CD4-positive, alpha-beta T cell (primary cell): ENCODE results near the gene SKAP1. TPM values are rescaled to one million over a fixed set of nuclear protein-coding genes. Genes with fewer than 3 reads are reported as not detected.
"Not testable (repeated sequence)": the region's sequence is repeated elsewhere in the genome, so short reads cannot be mapped to it uniquely, and the experiment has no call there.

Experiments
- ATAC-seq: fragments of 200-7000 bp; cut with Tn5 transposase; one replicate; pipeline ENCODE4 v1.10.0; 2022; ENCODE audit warnings: mild to moderate bottlenecking; ENCODE audit not compliant: poor library complexity
- CTCF ChIA-PET: fragments of 350-600 bp; sonication (Branson Sonifier 250); formaldehyde crosslinking; loops from one replicate; lab custom pipeline; 2021; ENCODE audit warnings: antibody characterized with exemption, inconsistent platforms; lab: Charles Lee
- POLR2A ChIA-PET: fragments of 350-600 bp; sonication (Branson Sonifier 250); formaldehyde crosslinking; loops from one replicate; lab custom pipeline; 2021; ENCODE audit warnings: antibody characterized with exemption, inconsistent platforms; lab: Charles Lee
- DNase-seq, 14 experiments: peaks; one replicate each; pipeline ENCODE4 v3.0.0-alpha.2; 2013 to 2020; ENCODE audit warnings: mixed read lengths in 2 of 14
- H3K27ac ChIP-seq, 2 donors: one replicate each; pipeline versions ENCODE4 v1.5.1 to v1.7.0; 2013; ENCODE audit warnings: low read length in 2 of 2, low read depth in 1 of 2, mild to moderate bottlenecking in 1 of 2
- H3K27me3 ChIP-seq, 2 experiments: 1 replicate in 1 of 2; 2 replicates in 1 of 2; pipeline versions ENCODE4 v1.6.1 to v1.7.0; 2013; ENCODE audit warnings: low read length in 2 of 2, control low read depth in 1 of 2, mild to moderate bottlenecking in 1 of 2, moderate library complexity in 1 of 2; ENCODE audit not compliant: insufficient read depth in 2 of 2, control insufficient read depth in 1 of 2
- H3K36me3 ChIP-seq: one replicate; pipeline ENCODE4 v1.6.1; 2013; ENCODE audit warnings: low read length, control low read depth; ENCODE audit not compliant: insufficient read depth
- H3K4me1 ChIP-seq: one replicate; pipeline ENCODE4 v1.6.1; 2013; ENCODE audit warnings: low read length, control low read depth; ENCODE audit not compliant: insufficient read depth
- H3K4me3 ChIP-seq: one replicate; pipeline ENCODE4 v1.5.1; 2013; ENCODE audit warnings: mild to moderate bottlenecking, low read length, moderate library complexity
- H3K9me3 ChIP-seq, 2 experiments: 1 replicate in 1 of 2; 2 replicates in 1 of 2; pipeline versions ENCODE4 v1.6.1 to v1.7.0; 2013; ENCODE audit warnings: low read length in 2 of 2, mild to moderate bottlenecking in 2 of 2, control low read depth in 1 of 2, moderate library complexity in 1 of 2; ENCODE audit not compliant: control insufficient read depth in 1 of 2, insufficient read depth in 1 of 2
- H3K27ac Mint-ChIP-seq: one replicate; pipeline ENCODE4 v1.8.0; 2020; ENCODE audit warnings: mixed read lengths
- H3K27me3 Mint-ChIP-seq: one replicate; pipeline ENCODE4 v1.8.0; 2021; ENCODE audit warnings: mixed read lengths
- H3K36me3 Mint-ChIP-seq: one replicate; pipeline ENCODE4 v1.8.0; 2021; ENCODE audit warnings: low read depth, mixed read lengths
- H3K4me1 Mint-ChIP-seq: one replicate; pipeline ENCODE4 v1.8.0; 2021; ENCODE audit warnings: low read depth, mixed read lengths
- H3K4me3 Mint-ChIP-seq: one replicate; pipeline ENCODE4 v1.8.0; 2020; ENCODE audit warnings: mild to moderate bottlenecking, mixed read lengths
- H3K9me3 Mint-ChIP-seq: one replicate; pipeline ENCODE4 v1.8.0; 2020; ENCODE audit warnings: mixed read lengths
- CTCF ChIP-seq: fragments of 200-600 bp; IDR thresholded peaks from one replicate; pipeline ENCODE4 v1.8.0; 2022; ENCODE audit warnings: antibody characterized with exemption, mild to moderate bottlenecking
- intact Hi-C, 2 experiments: fragments of 100-400 bp; cut with DNase I in 1 of 2; cut with micrococcal nuclease in 1 of 2; formaldehyde crosslinking; loops; one replicate each; pipeline versions ENCODE4 v1.15.1 to v1.9.0; 2023 to 2025; cut with DNase I, micrococcal nuclease
- total RNA-seq, 174 experiments: library from RNA in 2 of 174; stranded (reverse) in 2 of 174; gene quantifications; one replicate each; pipeline ENCODE4 v1.2.3 and lab custom pipeline; 2021 to 2026

Gene SKAP1
- total RNA-seq, 2 experiments from 2014 or later, result 92.0 to 95.1 TPM

GRCh38 chr17:48190871-48191270 is 239.1 kb downstream of the SKAP1 start:
- H3K4me1 Mint-ChIP-seq, result peaks cover 28% of the 10 kb centered on the region
- no peak for TF ChIP-seq CTCF
- ChIA-PET POLR2A (no interaction called here), CTCF (no interaction called here)
- DNase-seq (no peak), ATAC-seq (no peak)
- H3K36me3 Mint-ChIP-seq, result peaks cover 83% of the 10 kb centered on the region
- peaks cover 10% of the 10 kb centered on the region for H3K4me1 ChIP-seq
- H3K4me3 Mint-ChIP-seq, result no peak overlapping the region
- peaks cover 56% of the 10 kb centered on the region for H3K36me3 ChIP-seq
- H3K27ac Mint-ChIP-seq, result no peak overlapping the region
- H3K4me3 ChIP-seq, result no peak overlapping the region
- no peaks in the 10 kb centered on the region for H3K27me3 Mint-ChIP-seq
- no peaks in the 10 kb centered on the region for H3K9me3 Mint-ChIP-seq
- no peaks in the 10 kb centered on the region for H3K9me3 ChIP-seq
- H3K27ac ChIP-seq, result no peak overlapping the region
- H3K27me3 ChIP-seq, result no peaks in the 10 kb centered on the region
- intact Hi-C loops, result no loop called here

GRCh38 chr17:48187872-48188608 is 242.0 kb downstream of the SKAP1 start:
- Mint-ChIP-seq H3K36me3 (peaks cover 81% of the 10 kb centered on the region), H3K4me1 (peaks cover under 1% of the 10 kb centered on the region), H3K27me3 (no peaks in the 10 kb centered on the region), H3K9me3 (no peaks in the 10 kb centered on the region), H3K27ac (no peak overlapping the region), H3K4me3 (no peak overlapping the region)
- no peaks in the 10 kb centered on the region for H3K9me3 ChIP-seq
- H3K27ac ChIP-seq, result no peak overlapping the region
- CTCF ChIA-PET, result no interaction called here
- intact Hi-C loops, result no loop called here
- peaks cover 72% of the 10 kb centered on the region for H3K36me3 ChIP-seq
- ATAC-seq, result no peak
- POLR2A ChIA-PET, result no interaction called here
- H3K4me3 ChIP-seq, result no peak overlapping the region
- no peaks in the 10 kb centered on the region for H3K27me3 ChIP-seq
- H3K4me1 ChIP-seq, result no peaks in the 10 kb centered on the region
- DNase-seq, result no peak
- no peak for TF ChIP-seq CTCF

DNA sequence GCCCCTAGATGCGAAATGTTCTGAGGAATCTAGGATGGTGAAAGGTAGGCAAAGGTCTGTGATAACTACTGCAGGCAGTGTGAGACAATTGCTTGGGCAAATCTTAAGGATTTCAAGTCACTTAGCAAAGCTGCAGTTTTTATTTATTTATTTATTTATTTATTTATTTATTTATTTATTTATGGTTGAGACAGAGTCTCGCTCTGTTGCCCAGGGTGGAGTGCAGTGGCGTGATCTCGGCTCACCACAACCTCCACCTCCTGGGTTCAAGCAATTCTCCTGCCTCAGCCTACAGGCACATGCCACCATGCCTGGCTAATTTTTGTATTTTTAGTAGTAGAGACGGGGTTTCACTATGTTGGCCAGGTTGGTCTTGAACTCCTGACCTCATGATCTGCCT is 243.7 kb downstream of the SKAP1 start:
- POLR2A ChIA-PET, H3K27me3 ChIP-seq, H3K4me3 ChIP-seq, ATAC-seq, H3K27ac ChIP-seq, H3K9me3 ChIP-seq, H3K9me3 Mint-ChIP-seq, H3K27me3 Mint-ChIP-seq, H3K4me1 Mint-ChIP-seq, intact Hi-C loops, DNase-seq, CTCF ChIA-PET, H3K4me3 Mint-ChIP-seq, H3K4me1 ChIP-seq, H3K27ac Mint-ChIP-seq: not testable (repeated sequence)
- H3K36me3 Mint-ChIP-seq, result peaks cover 82% of the 10 kb centered on the region
- peaks cover 74% of the 10 kb centered on the region for H3K36me3 ChIP-seq

GRCh38 chr17:48184721-48185120 is 245.3 kb downstream of the SKAP1 start:
- CTCF ChIA-PET, result no interaction called here
- H3K27me3 Mint-ChIP-seq, result no peaks in the 10 kb centered on the region
- no peak for ATAC-seq
- Histone ChIP-seq H3K4me3 (no peak overlapping the region), H3K4me1 (no peaks in the 10 kb centered on the region), H3K27me3 (no peaks in the 10 kb centered on the region), H3K27ac (no peak overlapping the region), H3K36me3 (peaks cover 90% of the 10 kb centered on the region), H3K9me3 (no peaks in the 10 kb centered on the region)
- no peak for DNase-seq
- H3K4me1 Mint-ChIP-seq, result no peaks in the 10 kb centered on the region
- TF ChIP-seq CTCF, result no peak
- no peak overlapping the region for H3K27ac Mint-ChIP-seq
- no peaks in the 10 kb centered on the region for H3K9me3 Mint-ChIP-seq
- POLR2A ChIA-PET, result no interaction called here
- intact Hi-C loops, result no loop called here
- H3K36me3 Mint-ChIP-seq, result peaks cover 90% of the 10 kb centered on the region
- H3K4me3 Mint-ChIP-seq, result no peak overlapping the region
